HepG2 (cell line): ENCODE measurements around the gene BCAS3. TPM values are rescaled to one million over a fixed set of nuclear protein-coding genes. Genes with fewer than 3 reads are reported as not detected.

Source experiments
- DMTF1 ChIP-seq: sonication (generic); formaldehyde crosslinking; IDR thresholded peaks from 2 replicates; pipeline ENCODE4 v1.4.0; 2020; ENCODE audit warnings: mild to moderate bottlenecking, missing genetic modification reagents
- DNMT1 ChIP-seq: sonication (generic); formaldehyde crosslinking; IDR thresholded peaks from 2 replicates; pipeline ENCODE4 v1.5.1; 2020; ENCODE audit warnings: mild to moderate bottlenecking, missing genetic modification reagents
- FUBP1 ChIP-seq: sonication (generic); formaldehyde crosslinking; IDR thresholded peaks from 2 replicates; pipeline ENCODE4 v1.5.1; 2020; ENCODE audit warnings: missing genetic modification reagents, mild to moderate bottlenecking, borderline replicate concordance
- GPN1 ChIP-seq: sonication (generic); formaldehyde crosslinking; IDR thresholded peaks from 2 replicates; pipeline ENCODE4 v1.5.1; 2020; ENCODE audit warnings: missing genetic modification reagents, borderline replicate concordance
- HNRNPL ChIP-seq: fragments of 200-400 bp; formaldehyde crosslinking; IDR thresholded peaks from 2 replicates; pipeline ENCODE4 v1.6.1; 2017; ENCODE audit warnings: mild to moderate bottlenecking, low read depth, low read length
- HOXA7 ChIP-seq: sonication (generic); formaldehyde crosslinking; IDR thresholded peaks from 2 replicates; pipeline ENCODE4 v1.8.1; 2022; ENCODE audit warnings: mild to moderate bottlenecking, missing genetic modification reagents, moderate library complexity
- PRDM10 ChIP-seq: sonication (generic); formaldehyde crosslinking; IDR thresholded peaks from 2 replicates; pipeline ENCODE4 v1.4.0; 2020; ENCODE audit warnings: low read depth, missing genetic modification reagents
- RAD51 ChIP-seq: fragments of 450-650 bp; IDR thresholded peaks from 2 replicates; pipeline ENCODE4 v1.6.1; 2016; ENCODE audit warnings: borderline replicate concordance
- RNF2 ChIP-seq: fragments of 450-650 bp; conservative IDR thresholded peaks from 2 replicates; pipeline ENCODE4 v1.6.1; 2016; ENCODE audit warnings: low read depth
- TFDP2 ChIP-seq: sonication (generic); formaldehyde crosslinking; IDR thresholded peaks from 2 replicates; pipeline ENCODE4 v1.4.0; 2020; ENCODE audit warnings: missing genetic modification reagents
- ZBTB8A ChIP-seq: sonication (generic); formaldehyde crosslinking; IDR thresholded peaks from 2 replicates; pipeline ENCODE4 v1.4.0; 2020; ENCODE audit warnings: mild to moderate bottlenecking, low read depth, missing genetic modification reagents, borderline replicate concordance
- ZNF563 ChIP-seq: sonication (generic); formaldehyde crosslinking; IDR thresholded peaks from 2 replicates; pipeline ENCODE4 v1.8.0; 2022; ENCODE audit warnings: mild to moderate bottlenecking, moderate library complexity, missing genetic modification reagents
- ZNF564 ChIP-seq: sonication (generic); formaldehyde crosslinking; IDR thresholded peaks from 2 replicates; pipeline ENCODE4 v1.8.1; 2023; ENCODE audit warnings: mild to moderate bottlenecking, missing genetic modification reagents
- ZNF710 ChIP-seq: sonication (generic); formaldehyde crosslinking; IDR thresholded peaks from 2 replicates; pipeline ENCODE4 v1.5.0; 2020; ENCODE audit warnings: mild to moderate bottlenecking, missing genetic modification reagents, borderline replicate concordance
- ZNF724P ChIP-seq: sonication (generic); formaldehyde crosslinking; IDR thresholded peaks from 2 replicates; pipeline ENCODE4 v1.8.0; 2022; ENCODE audit warnings: missing genetic modification reagents, borderline replicate concordance
- ZZZ3 ChIP-seq: sonication (generic); formaldehyde crosslinking; IDR thresholded peaks from 2 replicates; pipeline ENCODE4 v1.4.0; 2020; ENCODE audit warnings: missing genetic modification reagents, mild to moderate bottlenecking, borderline replicate concordance
- polyA plus RNA-seq, 8 experiments: library from polyadenylated mRNA; depleted of rRNA in 3 of 8; stranded (reverse) in 7 of 8; unstranded in 1 of 8; fragments of >200 nt; fragmentation: Illumina TruSeq in 4 of 8; extraction: Trizol in 4 of 8; gene quantifications; 2 replicates each; pipeline versions ENCODE4 v1.2.1 to v1.2.3, GENCODE V29; 2011 to 2016; ENCODE audit warnings: low read depth in 4 of 8, missing spikeins in 1 of 8, mixed read lengths in 1 of 8; ENCODE audit not compliant: insufficient read depth in 1 of 8
- total RNA-seq, 5 experiments: library from RNA; depleted of rRNA; stranded (reverse); fragments of >200 nt; fragmentation: Illumina TruSeq; extraction: Trizol; gene quantifications; 2 replicates each; pipeline ENCODE4 v1.2.3, GENCODE V29; 2016; ENCODE audit warnings: low read depth in 1 of 5

Gene BCAS3
- total and polyA plus RNA-seq, 2 of the 13 experiments (the other 11 are each of a cell fraction or from before 2014, with no cell fraction given) = 10.7 to 11.2 TPM

GRCh38 chr17:60677308-60678117, at the start of gene BCAS3 (continued):
- peak; percentile 73; the same call in 1 of the 2 replicates for TF ChIP-seq TFDP2
- TF ChIP-seq PRDM10 (CRISPR knock-in tag) = no peak
- no peak for TF ChIP-seq FUBP1
- TF ChIP-seq HOXA7 = no peak
- TF ChIP-seq RNF2 = peak; percentile 92
- TF ChIP-seq ZNF710 (CRISPR knock-in tag) = peak; percentile 47; the same call in 1 of the 2 replicates
- TF ChIP-seq DNMT1 (CRISPR knock-in tag) = 0 out of 2 replicates have a peak, but pooled peaks have one; percentile 93
- peak; percentile 90 for TF ChIP-seq DMTF1 (CRISPR knock-in tag)
- TF ChIP-seq ZNF724P (CRISPR knock-in tag) = peak; percentile 73; the same call in 1 of the 2 replicates
- no peak for TF ChIP-seq ZBTB8A
- 0 out of 2 replicates have a peak, but pooled peaks have one; percentile 29 for TF ChIP-seq GPN1 (CRISPR knock-in tag)
- TF ChIP-seq HNRNPL = peak; percentile 60; the same call in 1 of the 2 replicates
- TF ChIP-seq ZZZ3 (CRISPR knock-in tag) = peak; percentile 83; the same call in 1 of the 2 replicates
- no peak for TF ChIP-seq ZNF564 (CRISPR knock-in tag)
- peak; percentile 71 for TF ChIP-seq RAD51
- TF ChIP-seq ZNF563 = peak; percentile 26; the same call in 1 of the 2 replicates
